Sigmoid colon (tissue), 4 donors: ENCODE data around the gene OR9G1.

Source experiments
- CTCF ChIP-seq, 4 experiments: fragments of 450-650 bp in 3 of 4; fragments of 200-600 bp in 1 of 4; IDR thresholded peaks; one replicate each; pipeline ENCODE4 v1.5.1; 2016 to 2019; ENCODE audit warnings: antibody characterized with exemption in 4 of 4, mild to moderate bottlenecking in 3 of 4, moderate library complexity in 2 of 4
- EP300 ChIP-seq, 4 donors: sonication (generic); formaldehyde crosslinking; IDR thresholded peaks; one replicate each; pipeline ENCODE4 v1.6.1; 2017; ENCODE audit warnings: antibody characterized with exemption in 4 of 4
- POLR2A ChIP-seq, 2 donors: fragments of 450-650 bp; IDR thresholded peaks; one replicate each; pipeline ENCODE4 v1.6.1; 2016; ENCODE audit warnings: antibody characterized with exemption in 2 of 2, mild to moderate bottlenecking in 2 of 2, moderate library complexity in 2 of 2

GRCh38 chr11:56716379-56716854, 17.5 kb downstream of the OR9G1 start:
- TF ChIP-seq CTCF (IDR thresholded peaks at IDR 0.05) (no peak), POLR2A (IDR thresholded peaks at IDR 0.05) (no peak), EP300 (IDR thresholded peaks at IDR 0.05) (no peak)
